HEK293 (cell line): ENCODE results near the gene BORCS6.
A peak's percentile ranks its signal among the peaks of the same experiment; 100 is the strongest.

Experiments
- AEBP2 ChIP-seq: fragments of 450-650 bp; formaldehyde crosslinking; IDR thresholded peaks from 2 replicates; pipeline ENCODE4 v1.5.1; 2016; ENCODE audit warnings: missing biosample characterization, missing genetic modification characterization, borderline replicate concordance
- BCL11A ChIP-seq: fragments of 450-650 bp; formaldehyde crosslinking; IDR thresholded peaks from 2 replicates; pipeline ENCODE4 v1.5.1; 2016; ENCODE audit warnings: low read depth, missing biosample characterization, missing genetic modification characterization
- GLIS1 ChIP-seq: fragments of 450-650 bp; formaldehyde crosslinking; IDR thresholded peaks from 2 replicates; pipeline ENCODE4 v1.5.1; 2016; ENCODE audit warnings: missing biosample characterization, missing genetic modification characterization
- GLIS2 ChIP-seq: fragments of 450-650 bp; formaldehyde crosslinking; IDR thresholded peaks from 2 replicates; pipeline ENCODE4 v1.5.1; 2016; ENCODE audit warnings: missing biosample characterization, missing genetic modification characterization
- OSR2 ChIP-seq: fragments of 450-650 bp; formaldehyde crosslinking; IDR thresholded peaks from 2 replicates; pipeline ENCODE4 v1.5.1; 2016; ENCODE audit warnings: missing biosample characterization, missing genetic modification characterization
- WT1 ChIP-seq: fragments of 450-650 bp; formaldehyde crosslinking; IDR thresholded peaks from 2 replicates; pipeline ENCODE4 v1.5.1; 2016; ENCODE audit warnings: missing biosample characterization, missing genetic modification characterization
- YY2 ChIP-seq: fragments of 450-650 bp; formaldehyde crosslinking; IDR thresholded peaks from 2 replicates; pipeline ENCODE4 v1.5.1; 2016; ENCODE audit warnings: missing biosample characterization, missing genetic modification characterization
- ZBTB44 ChIP-seq: fragments of 450-650 bp; IDR thresholded peaks from 2 replicates; pipeline ENCODE4 v1.5.1; 2018; ENCODE audit warnings: missing biosample characterization, mild to moderate bottlenecking, missing genetic modification characterization
- ZBTB48 ChIP-seq: fragments of 450-650 bp; formaldehyde crosslinking; IDR thresholded peaks from 2 replicates; pipeline ENCODE4 v1.5.1; 2016; ENCODE audit warnings: missing biosample characterization, missing genetic modification characterization
- ZNF155 ChIP-seq: fragments of 450-650 bp; formaldehyde crosslinking; IDR thresholded peaks from 2 replicates; pipeline ENCODE4 v1.5.1; 2016; ENCODE audit warnings: missing biosample characterization, missing genetic modification characterization
- ZNF239 ChIP-seq: fragments of 450-650 bp; formaldehyde crosslinking; IDR thresholded peaks from 2 replicates; pipeline ENCODE4 v1.5.1; 2016; ENCODE audit warnings: missing biosample characterization, missing genetic modification characterization
- ZNF350 ChIP-seq: fragments of 450-650 bp; formaldehyde crosslinking; IDR thresholded peaks from 2 replicates; pipeline ENCODE4 v1.5.0; 2017; ENCODE audit warnings: missing biosample characterization, mild to moderate bottlenecking, missing genetic modification characterization
- ZNF354C ChIP-seq: fragments of 450-650 bp; formaldehyde crosslinking; IDR thresholded peaks from 2 replicates; pipeline ENCODE4 v1.5.1; 2016; ENCODE audit warnings: missing biosample characterization, missing genetic modification characterization, low read depth, borderline replicate concordance
- ZNF530 ChIP-seq: fragments of 450-650 bp; formaldehyde crosslinking; IDR thresholded peaks from 2 replicates; pipeline ENCODE4 v1.5.1; 2016; ENCODE audit warnings: low read depth, missing biosample characterization, missing genetic modification characterization
- ZNF600 ChIP-seq: fragments of 450-650 bp; formaldehyde crosslinking; IDR thresholded peaks from 2 replicates; pipeline ENCODE4 v1.5.1; 2016; ENCODE audit warnings: missing biosample characterization, missing genetic modification characterization
- ZNF629 ChIP-seq: fragments of 450-650 bp; formaldehyde crosslinking; IDR thresholded peaks from 2 replicates; pipeline ENCODE4 v1.5.1; 2017; ENCODE audit warnings: missing biosample characterization, missing genetic modification characterization
- ZNF670 ChIP-seq: fragments of 450-650 bp; formaldehyde crosslinking; IDR thresholded peaks from 2 replicates; pipeline ENCODE4 v1.5.1; 2016; ENCODE audit warnings: missing biosample characterization, missing genetic modification characterization, low read depth
- ZNF785 ChIP-seq: fragments of 450-650 bp; formaldehyde crosslinking; IDR thresholded peaks from 2 replicates; pipeline ENCODE4 v1.5.1; 2016; ENCODE audit warnings: missing biosample characterization, missing genetic modification characterization
- ZNF843 ChIP-seq: fragments of 450-650 bp; formaldehyde crosslinking; IDR thresholded peaks from 2 replicates; pipeline ENCODE4 v1.5.1; 2016; ENCODE audit warnings: missing biosample characterization, missing genetic modification characterization
- TF ChIP-seq, protein P1 (sequence below): fragments of 450-650 bp; formaldehyde crosslinking; IDR thresholded peaks from 2 replicates; pipeline ENCODE4 v1.5.0; 2017; ENCODE audit warnings: missing biosample characterization, missing genetic modification characterization, borderline replicate concordance
- TF ChIP-seq, protein P2 (sequence below): fragments of 450-650 bp; formaldehyde crosslinking; IDR thresholded peaks from 2 replicates; pipeline ENCODE4 v1.5.1; 2017; ENCODE audit warnings: missing biosample characterization, missing genetic modification characterization
- TF ChIP-seq, protein P3 (sequence below): fragments of 450-650 bp; formaldehyde crosslinking; IDR thresholded peaks from 2 replicates; pipeline ENCODE4 v1.5.1; 2017; ENCODE audit warnings: missing biosample characterization, missing genetic modification characterization
- TF ChIP-seq, protein P4 (sequence below): fragments of 450-650 bp; formaldehyde crosslinking; IDR thresholded peaks from 2 replicates; pipeline ENCODE4 v1.5.1; 2016; ENCODE audit warnings: missing biosample characterization, missing genetic modification characterization, borderline replicate concordance

Gene BORCS6

GRCh38 chr17:8209907-8210760, 20.2 kb upstream of the BORCS6 start, which contains the start of gene AURKB (continued):
- TF ChIP-seq, protein P1, sequence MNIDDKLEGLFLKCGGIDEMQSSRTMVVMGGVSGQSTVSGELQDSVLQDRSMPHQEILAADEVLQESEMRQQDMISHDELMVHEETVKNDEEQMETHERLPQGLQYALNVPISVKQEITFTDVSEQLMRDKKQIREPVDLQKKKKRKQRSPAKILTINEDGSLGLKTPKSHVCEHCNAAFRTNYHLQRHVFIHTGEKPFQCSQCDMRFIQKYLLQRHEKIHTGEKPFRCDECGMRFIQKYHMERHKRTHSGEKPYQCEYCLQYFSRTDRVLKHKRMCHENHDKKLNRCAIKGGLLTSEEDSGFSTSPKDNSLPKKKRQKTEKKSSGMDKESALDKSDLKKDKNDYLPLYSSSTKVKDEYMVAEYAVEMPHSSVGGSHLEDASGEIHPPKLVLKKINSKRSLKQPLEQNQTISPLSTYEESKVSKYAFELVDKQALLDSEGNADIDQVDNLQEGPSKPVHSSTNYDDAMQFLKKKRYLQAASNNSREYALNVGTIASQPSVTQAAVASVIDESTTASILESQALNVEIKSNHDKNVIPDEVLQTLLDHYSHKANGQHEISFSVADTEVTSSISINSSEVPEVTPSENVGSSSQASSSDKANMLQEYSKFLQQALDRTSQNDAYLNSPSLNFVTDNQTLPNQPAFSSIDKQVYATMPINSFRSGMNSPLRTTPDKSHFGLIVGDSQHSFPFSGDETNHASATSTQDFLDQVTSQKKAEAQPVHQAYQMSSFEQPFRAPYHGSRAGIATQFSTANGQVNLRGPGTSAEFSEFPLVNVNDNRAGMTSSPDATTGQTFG (tag by site-specific recombination): no peak
- TF ChIP-seq, protein P2, sequence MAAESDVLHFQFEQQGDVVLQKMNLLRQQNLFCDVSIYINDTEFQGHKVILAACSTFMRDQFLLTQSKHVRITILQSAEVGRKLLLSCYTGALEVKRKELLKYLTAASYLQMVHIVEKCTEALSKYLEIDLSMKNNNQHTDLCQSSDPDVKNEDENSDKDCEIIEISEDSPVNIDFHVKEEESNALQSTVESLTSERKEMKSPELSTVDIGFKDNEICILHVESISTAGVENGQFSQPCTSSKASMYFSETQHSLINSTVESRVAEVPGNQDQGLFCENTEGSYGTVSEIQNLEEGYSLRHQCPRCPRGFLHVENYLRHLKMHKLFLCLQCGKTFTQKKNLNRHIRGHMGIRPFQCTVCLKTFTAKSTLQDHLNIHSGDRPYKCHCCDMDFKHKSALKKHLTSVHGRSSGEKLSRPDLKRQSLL (tag by site-specific recombination): peak; percentile 9; the same call in 1 of the 2 replicates
- TF ChIP-seq AEBP2 (tag by site-specific recombination): no peak
- TF ChIP-seq ZNF670 (tag by site-specific recombination): no peak
- peak; percentile 87 for TF ChIP-seq ZNF629 (tag by site-specific recombination)
- TF ChIP-seq, protein P3, sequence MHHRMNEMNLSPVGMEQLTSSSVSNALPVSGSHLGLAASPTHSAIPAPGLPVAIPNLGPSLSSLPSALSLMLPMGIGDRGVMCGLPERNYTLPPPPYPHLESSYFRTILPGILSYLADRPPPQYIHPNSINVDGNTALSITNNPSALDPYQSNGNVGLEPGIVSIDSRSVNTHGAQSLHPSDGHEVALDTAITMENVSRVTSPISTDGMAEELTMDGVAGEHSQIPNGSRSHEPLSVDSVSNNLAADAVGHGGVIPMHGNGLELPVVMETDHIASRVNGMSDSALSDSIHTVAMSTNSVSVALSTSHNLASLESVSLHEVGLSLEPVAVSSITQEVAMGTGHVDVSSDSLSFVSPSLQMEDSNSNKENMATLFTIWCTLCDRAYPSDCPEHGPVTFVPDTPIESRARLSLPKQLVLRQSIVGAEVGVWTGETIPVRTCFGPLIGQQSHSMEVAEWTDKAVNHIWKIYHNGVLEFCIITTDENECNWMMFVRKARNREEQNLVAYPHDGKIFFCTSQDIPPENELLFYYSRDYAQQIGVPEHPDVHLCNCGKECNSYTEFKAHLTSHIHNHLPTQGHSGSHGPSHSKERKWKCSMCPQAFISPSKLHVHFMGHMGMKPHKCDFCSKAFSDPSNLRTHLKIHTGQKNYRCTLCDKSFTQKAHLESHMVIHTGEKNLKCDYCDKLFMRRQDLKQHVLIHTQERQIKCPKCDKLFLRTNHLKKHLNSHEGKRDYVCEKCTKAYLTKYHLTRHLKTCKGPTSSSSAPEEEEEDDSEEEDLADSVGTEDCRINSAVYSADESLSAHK (tag by site-specific recombination): peak; percentile 45; the same call in 1 of the 2 replicates
- TF ChIP-seq ZNF354C (tag by site-specific recombination): no peak
- TF ChIP-seq ZBTB48 (tag by site-specific recombination): peak; percentile 65
- TF ChIP-seq ZNF350 (tag by site-specific recombination): no peak
- peak; percentile 65 for TF ChIP-seq GLIS1 (tag by site-specific recombination)
- no peak for TF ChIP-seq ZNF530 (tag by site-specific recombination)
- no peak for TF ChIP-seq ZNF155 (tag by site-specific recombination)
- TF ChIP-seq YY2 (tag by site-specific recombination): no peak
- no peak for TF ChIP-seq ZNF239 (tag by site-specific recombination)
- peak; percentile 67 for TF ChIP-seq ZNF843
- 0 out of 2 replicates have a peak, but pooled peaks have one; percentile 36 for TF ChIP-seq BCL11A (tag by site-specific recombination)
- TF ChIP-seq OSR2 (tag by site-specific recombination): 0 out of 2 replicates have a peak, but pooled peaks have one; percentile 4
- TF ChIP-seq ZBTB44: no peak
- 0 out of 2 replicates have a peak, but pooled peaks have one; percentile 60 for TF ChIP-seq WT1 (tag by site-specific recombination)
- TF ChIP-seq GLIS2 (tag by site-specific recombination): peak; percentile 72
- 0 out of 2 replicates have a peak, but pooled peaks have one; percentile 29 for TF ChIP-seq ZNF785 (tag by site-specific recombination)
- TF ChIP-seq ZNF600: peak; percentile 74
- TF ChIP-seq, protein P4, sequence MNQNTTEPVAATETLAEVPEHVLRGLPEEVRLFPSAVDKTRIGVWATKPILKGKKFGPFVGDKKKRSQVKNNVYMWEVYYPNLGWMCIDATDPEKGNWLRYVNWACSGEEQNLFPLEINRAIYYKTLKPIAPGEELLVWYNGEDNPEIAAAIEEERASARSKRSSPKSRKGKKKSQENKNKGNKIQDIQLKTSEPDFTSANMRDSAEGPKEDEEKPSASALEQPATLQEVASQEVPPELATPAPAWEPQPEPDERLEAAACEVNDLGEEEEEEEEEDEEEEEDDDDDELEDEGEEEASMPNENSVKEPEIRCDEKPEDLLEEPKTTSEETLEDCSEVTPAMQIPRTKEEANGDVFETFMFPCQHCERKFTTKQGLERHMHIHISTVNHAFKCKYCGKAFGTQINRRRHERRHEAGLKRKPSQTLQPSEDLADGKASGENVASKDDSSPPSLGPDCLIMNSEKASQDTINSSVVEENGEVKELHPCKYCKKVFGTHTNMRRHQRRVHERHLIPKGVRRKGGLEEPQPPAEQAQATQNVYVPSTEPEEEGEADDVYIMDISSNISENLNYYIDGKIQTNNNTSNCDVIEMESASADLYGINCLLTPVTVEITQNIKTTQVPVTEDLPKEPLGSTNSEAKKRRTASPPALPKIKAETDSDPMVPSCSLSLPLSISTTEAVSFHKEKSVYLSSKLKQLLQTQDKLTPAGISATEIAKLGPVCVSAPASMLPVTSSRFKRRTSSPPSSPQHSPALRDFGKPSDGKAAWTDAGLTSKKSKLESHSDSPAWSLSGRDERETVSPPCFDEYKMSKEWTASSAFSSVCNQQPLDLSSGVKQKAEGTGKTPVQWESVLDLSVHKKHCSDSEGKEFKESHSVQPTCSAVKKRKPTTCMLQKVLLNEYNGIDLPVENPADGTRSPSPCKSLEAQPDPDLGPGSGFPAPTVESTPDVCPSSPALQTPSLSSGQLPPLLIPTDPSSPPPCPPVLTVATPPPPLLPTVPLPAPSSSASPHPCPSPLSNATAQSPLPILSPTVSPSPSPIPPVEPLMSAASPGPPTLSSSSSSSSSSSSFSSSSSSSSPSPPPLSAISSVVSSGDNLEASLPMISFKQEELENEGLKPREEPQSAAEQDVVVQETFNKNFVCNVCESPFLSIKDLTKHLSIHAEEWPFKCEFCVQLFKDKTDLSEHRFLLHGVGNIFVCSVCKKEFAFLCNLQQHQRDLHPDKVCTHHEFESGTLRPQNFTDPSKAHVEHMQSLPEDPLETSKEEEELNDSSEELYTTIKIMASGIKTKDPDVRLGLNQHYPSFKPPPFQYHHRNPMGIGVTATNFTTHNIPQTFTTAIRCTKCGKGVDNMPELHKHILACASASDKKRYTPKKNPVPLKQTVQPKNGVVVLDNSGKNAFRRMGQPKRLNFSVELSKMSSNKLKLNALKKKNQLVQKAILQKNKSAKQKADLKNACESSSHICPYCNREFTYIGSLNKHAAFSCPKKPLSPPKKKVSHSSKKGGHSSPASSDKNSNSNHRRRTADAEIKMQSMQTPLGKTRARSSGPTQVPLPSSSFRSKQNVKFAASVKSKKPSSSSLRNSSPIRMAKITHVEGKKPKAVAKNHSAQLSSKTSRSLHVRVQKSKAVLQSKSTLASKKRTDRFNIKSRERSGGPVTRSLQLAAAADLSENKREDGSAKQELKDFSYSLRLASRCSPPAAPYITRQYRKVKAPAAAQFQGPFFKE (tag by site-specific recombination): no peak
